HS-27A (cell line): ENCODE measurements around the gene WDR73.
"Not testable (repeated sequence)": the region's sequence is repeated elsewhere in the genome, so short reads cannot be mapped to it uniquely, and the experiment has no call there.

ENCODE experiments used
- DNase-seq: peaks from one replicate; pipeline ENCODE4 v3.0.0-alpha.2; 2012; ENCODE audit warnings: low read depth, missing footprints

Gene WDR73

DNA sequence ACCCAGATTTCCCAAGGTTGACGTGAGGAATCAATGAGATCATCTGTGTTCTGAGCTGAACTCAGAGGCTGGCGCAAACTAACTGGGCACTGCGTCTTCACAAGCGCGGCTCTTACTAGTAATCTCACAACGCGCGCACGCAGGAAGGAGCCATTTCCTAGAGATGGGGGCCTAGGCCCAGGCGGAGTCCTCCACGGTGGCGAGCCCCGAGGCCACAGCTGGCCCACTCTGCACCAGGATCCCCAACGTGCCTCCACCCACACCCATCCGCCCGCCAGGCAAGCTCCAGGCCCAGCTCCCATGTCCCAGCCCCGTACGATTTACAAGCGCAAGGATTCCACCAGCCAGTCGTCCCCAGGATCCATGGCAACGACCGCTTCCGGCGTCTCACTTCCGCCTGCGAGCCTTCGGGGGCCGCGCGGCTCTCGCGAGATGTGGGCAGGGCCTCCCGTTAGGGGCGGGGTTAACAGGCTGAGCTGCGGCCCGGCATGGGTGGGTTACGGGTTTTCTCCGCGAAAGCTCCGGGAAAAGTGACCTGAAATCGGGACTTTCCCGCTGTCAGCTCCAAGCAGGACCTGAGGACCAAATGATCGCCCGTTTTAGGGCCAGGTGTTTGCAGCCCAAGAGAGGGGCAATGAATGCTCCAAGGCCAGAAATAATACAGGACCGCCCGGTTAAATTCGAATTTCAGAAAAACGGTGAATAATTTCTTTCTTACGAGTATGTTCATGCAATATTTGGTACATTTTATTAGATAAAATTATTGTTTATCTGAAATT lies at the start of gene WDR73:
WDR73 (minus strand) TSS at position 374 of the 779 bp plus-strand sequence; CDS start at position 365, 9 bp downstream.
- DNase-seq: peak; percentile 91

GRCh38 chr15:84703808-84704207 lies 49.7 kb upstream of the WDR73 start:
- no peak for DNase-seq

DNA sequence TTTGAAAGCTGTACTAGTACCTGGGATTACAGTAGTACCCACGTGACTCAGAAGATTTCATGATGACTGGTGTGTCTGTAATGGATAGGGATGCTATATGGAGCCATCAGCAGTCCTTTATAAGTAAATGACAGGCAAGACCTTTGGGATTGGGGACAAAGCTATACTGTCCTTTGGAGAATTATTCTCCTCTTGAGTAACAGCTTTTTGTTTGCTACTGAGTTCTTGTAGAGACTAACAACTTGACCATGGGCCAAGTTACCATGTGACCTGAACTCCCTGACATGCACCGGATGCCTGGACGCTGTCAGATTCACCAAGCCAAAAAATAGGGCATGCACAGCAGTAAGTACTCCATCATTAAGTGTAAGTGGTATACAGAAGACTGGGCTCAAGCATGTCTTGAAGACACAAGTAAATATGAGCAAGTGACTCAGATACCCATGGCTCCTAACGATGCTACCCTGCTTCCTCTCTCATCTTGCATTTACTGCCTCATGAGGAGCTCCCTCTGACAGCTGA lies 48.9 kb upstream of the WDR73 start:
- no peak for DNase-seq

DNA sequence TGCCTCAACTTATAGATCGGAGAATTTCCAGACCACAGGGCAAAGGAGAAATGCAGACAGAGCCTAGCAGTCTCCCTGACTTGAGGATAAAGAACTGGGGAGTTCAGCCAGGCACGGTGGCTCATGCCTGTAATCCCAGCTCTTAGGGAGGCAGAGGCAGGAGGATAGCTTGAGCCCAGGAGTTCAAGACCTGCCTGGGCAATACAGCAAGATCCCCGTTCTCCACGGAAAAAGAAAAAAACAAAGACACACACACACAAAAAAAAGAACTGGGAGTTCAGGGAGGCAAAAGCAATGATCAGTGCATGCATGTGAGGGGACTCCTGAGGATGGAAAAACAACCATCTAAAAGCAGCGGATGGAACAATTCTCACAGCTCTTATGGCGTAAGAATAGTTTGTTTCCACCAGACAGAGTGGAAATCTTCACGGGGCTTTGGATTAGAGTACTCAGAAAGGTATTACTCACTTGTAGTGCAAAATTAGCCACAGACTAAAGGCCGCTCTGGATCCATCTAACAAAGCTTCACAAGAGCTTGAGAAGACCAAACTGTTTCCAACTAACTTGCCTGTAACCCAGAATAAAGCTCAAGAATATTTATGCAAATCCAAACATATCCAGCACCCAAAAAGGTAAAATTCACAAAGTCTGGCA lies 45.6 kb upstream of the WDR73 start:
- DNase-seq: no peak

DNA sequence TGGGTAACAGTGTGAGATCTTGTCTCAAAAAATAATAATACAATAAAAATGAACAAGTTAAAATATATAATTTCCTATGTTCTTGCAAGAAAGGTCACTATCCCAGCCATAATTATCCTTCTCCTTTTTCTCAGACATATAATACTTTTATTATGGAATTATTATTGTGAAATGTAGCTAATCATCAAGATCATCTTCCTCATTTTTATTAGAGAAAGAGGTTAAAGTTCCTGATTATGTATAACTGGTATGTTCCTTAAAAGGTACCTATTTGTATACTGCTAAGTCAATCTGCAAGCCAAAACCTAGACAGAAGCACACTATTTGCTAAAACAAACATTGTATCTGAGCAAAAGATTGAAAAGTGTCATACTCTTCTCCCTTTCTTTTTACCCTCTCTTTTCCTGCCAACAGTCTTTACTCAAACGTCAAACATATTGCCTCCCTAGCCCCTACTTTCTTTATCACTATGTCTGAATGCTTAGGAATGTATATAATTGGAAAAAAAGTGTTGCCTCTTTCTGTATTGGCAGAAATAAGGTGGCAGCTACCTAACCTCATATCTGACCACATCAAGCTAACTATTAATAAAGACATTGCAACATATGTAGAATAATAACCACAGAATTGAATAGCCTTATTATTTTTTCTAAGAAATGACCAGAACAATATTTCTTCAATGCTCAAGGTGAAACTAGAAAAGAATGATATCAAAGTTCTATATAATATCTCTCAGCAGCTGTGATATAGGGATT lies 43.3 kb upstream of the WDR73 start:
- no peak for DNase-seq

GRCh38 chr15:84696757-84697156 lies 42.7 kb upstream of the WDR73 start:
- DNase-seq: no peak

DNA sequence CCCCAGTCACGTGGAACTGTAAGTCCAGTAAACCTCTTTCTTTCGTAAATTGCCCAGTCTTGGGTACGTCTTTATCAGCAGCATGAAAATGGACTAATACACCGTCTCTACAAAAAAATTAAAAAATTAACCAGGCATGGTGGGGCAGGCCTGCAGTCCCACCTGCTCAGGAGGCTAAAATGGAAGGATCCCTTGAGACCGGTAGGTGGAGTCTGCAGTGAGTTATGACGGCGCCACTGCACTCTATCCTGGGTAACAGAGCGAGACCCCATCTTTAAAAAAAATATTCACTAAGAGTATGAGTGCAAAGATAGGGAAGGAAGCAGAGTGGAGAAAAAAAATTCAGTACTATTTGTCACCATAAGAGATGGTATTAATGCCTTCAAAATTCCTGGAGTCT lies 36.3 kb upstream of the WDR73 start:
- DNase-seq: no peak

DNA sequence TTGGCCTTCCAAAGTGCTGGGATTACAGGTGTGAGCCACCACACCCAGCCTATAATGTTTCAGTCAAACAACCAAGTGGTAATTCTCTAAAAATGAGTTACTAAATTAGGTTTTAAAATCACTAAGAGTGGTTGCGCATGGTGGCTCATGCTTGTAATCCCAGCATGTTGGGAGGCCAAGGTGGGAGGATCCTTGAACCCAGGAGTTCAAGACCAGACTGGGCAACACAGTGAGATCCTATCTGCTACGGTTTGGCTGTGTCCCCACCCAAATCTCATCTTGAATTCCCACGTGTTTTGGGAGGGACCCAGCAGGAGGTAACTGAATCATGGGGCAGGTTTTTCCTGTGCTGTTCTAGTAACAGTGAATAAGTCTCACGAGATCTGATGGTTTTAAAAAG lies 35.8 kb upstream of the WDR73 start:
- DNase-seq: no peak

- DNase-seq: not testable (repeated sequence)
Observed at GRCh38 chr15:84686446-84686845, 32.4 kb upstream of the WDR73 start.

DNA sequence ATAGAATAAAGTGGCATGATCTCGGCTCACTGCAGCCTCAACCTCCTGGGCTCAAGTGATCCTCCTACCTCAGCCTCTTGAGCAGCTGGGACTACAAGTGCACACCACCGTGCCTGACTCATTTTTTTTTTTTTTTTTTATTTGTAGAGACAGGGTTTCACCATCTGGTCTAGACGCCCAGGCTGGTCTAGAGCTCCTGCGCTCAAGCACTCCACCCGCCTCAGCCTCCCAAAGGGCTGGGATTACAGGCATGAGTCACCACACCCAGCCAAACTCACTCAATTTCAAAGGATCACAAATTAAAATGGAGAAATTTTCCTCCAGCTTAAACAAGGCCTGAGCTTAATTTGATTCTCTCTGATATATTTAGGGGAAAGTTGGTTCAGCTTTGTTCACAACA lies 31.2 kb upstream of the WDR73 start:
- DNase-seq: peak; percentile 72

GRCh38 chr15:84684092-84684491 lies 30.0 kb upstream of the WDR73 start:
- DNase-seq: no peak

DNA sequence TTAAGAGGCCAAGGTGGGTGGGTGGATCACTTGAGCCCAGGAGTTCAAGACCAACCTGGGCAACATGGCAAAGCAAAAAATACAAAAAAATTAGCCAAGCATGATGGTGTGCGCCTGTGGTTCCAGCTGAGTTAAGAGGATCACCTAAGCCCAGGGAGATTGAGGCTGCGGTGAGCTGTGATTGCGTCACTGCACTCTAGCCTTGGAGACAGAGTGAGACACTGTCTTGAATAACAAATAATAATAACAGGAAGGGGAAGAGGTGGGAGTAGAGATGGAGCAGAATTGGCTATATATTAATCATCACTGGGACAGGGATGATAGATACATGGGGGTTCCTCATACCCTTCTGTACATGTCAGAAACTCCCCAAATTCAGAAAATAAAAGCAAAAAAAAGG lies 27.7 kb upstream of the WDR73 start:
- DNase-seq: no peak

GRCh38 chr15:84671211-84671610 lies 17.1 kb upstream of the WDR73 start:
- no peak for DNase-seq

GRCh38 chr15:84669726-84670125 lies 15.6 kb upstream of the WDR73 start:
- no peak for DNase-seq

GRCh38 chr15:84668221-84668982 lies 14.3 kb upstream of the WDR73 start:
- no peak for DNase-seq

- DNase-seq: no peak
Observed at GRCh38 chr15:84666373-84666772, 12.3 kb upstream of the WDR73 start.

- no peak for DNase-seq
Observed at GRCh38 chr15:84661001-84661400, 6.9 kb upstream of the WDR73 start.

DNA sequence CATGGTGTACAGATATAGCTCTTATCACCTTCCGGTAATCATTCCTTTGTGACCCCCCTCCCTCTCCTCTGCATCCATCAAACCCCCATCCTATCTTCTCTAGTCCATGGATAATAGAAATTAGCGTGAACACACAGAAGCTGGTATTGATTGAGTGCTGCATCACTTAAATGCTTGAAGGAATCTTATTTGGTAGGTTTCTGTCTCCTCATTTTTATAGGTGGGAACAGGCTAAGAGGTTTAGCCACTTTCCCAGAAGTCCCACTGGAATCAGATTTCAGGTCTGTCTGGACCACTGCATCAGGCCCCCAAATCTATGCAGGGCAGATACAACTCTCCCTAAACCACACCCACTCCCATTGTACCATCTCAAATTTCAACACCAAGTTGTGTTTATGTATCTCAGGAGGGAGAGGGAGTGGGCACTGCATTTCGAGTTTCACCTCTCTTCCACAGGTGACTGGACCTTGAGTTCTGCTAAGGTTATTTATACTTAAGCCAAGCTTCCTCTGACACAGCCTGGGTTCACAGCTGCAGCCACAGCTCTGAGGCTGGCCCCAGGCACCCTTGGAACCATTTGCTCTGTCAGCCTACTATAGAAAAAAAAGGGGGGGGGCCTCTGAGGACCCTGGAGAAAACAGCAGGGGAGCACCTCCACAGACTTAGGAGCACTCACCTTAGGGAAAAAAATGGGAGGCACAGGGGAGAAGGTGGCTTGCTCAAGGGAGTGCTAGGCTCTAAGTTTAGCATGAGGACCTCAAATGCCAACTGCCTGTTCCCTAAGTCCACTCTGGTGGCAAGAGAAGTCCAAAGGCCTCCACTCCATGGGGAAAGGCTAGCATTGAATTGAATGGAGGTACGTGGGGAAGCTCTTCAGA lies 6.1 kb upstream of the WDR73 start:
- DNase-seq: no peak

DNA sequence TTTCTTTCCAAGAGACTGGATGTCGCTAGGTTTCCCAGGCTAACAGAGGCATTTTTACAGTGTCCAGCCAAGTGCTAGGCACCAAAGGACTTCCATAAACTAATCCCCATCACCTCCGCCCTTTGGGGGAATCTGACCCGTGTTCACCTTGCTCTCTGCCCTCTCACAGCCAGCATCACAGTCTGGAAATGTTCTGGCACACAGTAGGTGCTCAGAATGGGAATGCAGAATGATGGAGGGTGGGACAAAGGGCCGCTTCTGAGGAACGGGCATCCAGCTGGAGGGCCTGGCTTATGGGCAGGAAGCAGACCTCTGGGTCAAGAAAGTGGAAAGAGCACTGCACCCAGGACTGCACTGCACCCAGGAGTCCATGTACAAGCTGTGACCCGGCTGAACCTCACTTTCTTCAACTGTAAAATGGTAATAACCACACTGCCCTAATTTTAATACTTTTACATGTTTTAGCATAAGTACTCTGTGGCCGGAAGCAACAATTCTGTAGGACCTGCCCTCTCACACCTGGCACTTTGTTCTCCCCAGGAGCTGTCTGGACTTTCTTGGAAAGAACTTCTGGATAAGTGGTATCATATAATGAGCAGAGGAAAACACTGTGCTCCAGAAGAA lies 4.8 kb upstream of the WDR73 start:
- no peak for DNase-seq

GRCh38 chr15:84658080-84658787 lies 4.2 kb upstream of the WDR73 start, which contains the start of gene NMB:
NMB (minus strand) TSS chr15:84658199; CDS start chr15:84658152, 47 bp downstream.
- no peak for DNase-seq
